GM12875 (cell line): Measurements from ENCODE around the gene ADRA1B.
A peak's percentile ranks its signal among the peaks of the same experiment; 100 is the strongest.
"Not testable (repeated sequence)": the region's sequence is repeated elsewhere in the genome, so short reads cannot be mapped to it uniquely, and the experiment has no call there.

Experiments used
- H3K4me3 ChIP-seq: one replicate; pipeline ENCODE4 v1.5.1; 2011; ENCODE audit warnings: low read depth, low read length, control low read depth
- CTCF ChIP-seq: IDR thresholded peaks from 2 replicates; pipeline ENCODE4 v1.5.1; 2011; ENCODE audit warnings: low read depth, mild to moderate bottlenecking, control low read depth, inconsistent platforms, low read length, moderate library complexity, borderline replicate concordance; ENCODE audit not compliant: insufficient read depth

Gene ADRA1B

GRCh38 chr5:159955056-159955624 is 38.9 kb downstream of the ADRA1B start:
- no peak overlapping the region for H3K4me3 ChIP-seq
- no peak for TF ChIP-seq CTCF

- no peak for TF ChIP-seq CTCF
- H3K4me3 ChIP-seq = no peak overlapping the region
Observed at GRCh38 chr5:159956074-159956473, 39.8 kb downstream of the ADRA1B start.

- no peak for TF ChIP-seq CTCF
- no peak overlapping the region for H3K4me3 ChIP-seq
Observed at GRCh38 chr5:159961176-159962160, 45.2 kb downstream of the ADRA1B start.

- TF ChIP-seq CTCF = no peak
- no peak overlapping the region for H3K4me3 ChIP-seq
Observed at GRCh38 chr5:159962214-159962613, 45.9 kb downstream of the ADRA1B start.

GRCh38 chr5:159963935-159964334 is 47.7 kb downstream of the ADRA1B start:
- no peak for TF ChIP-seq CTCF
- H3K4me3 ChIP-seq = no peak overlapping the region

GRCh38 chr5:159965031-159965837 is 49.0 kb downstream of the ADRA1B start:
- peak; percentile 61; the same call in 1 of the 2 replicates for TF ChIP-seq CTCF
- no peak overlapping the region for H3K4me3 ChIP-seq

- H3K4me3 ChIP-seq = not testable (repeated sequence)
Observed at GRCh38 chr5:159965838-159966128, 49.5 kb downstream of the ADRA1B start.
